ENCODE data around the gene DENND4A. TPM values are rescaled to one million over a fixed set of nuclear protein-coding genes. Genes with fewer than 3 reads are reported as not detected.

Gene DENND4A
- total RNA-seq (10 to 100 TPM; 63.4 to 65.7 TPM), polyA plus RNA-seq (ENCODE audit: insufficient read depth, low read depth, low replicate concordance) (16.5 TPM)
- long read RNA-seq, donor 1, partial matches to known transcripts: 0 of 1 reads
- long read RNA-seq, donor 1, other reads (novel, unspliced or antisense): 0 of 1 reads
- long read RNA-seq, donor 2: 0 reads

- DNase-seq: peak; percentile 99
- WGBS, 2 donors: 1% methylated on average over 13 to 30 of the region's 63 CpGs
- H3K27me3 ChIP-seq: no peaks in the 10 kb centered on the region
- peak within 1 kb of the TSS; percentile 98 to 100 for H3K27ac ChIP-seq
- H3K36me3 ChIP-seq (ENCODE audit: low read depth, missing control alignments): no peaks in the 10 kb centered on the region
- peak within 1 kb of the TSS; percentile 78 to 98 for H3K4me3 ChIP-seq
- H3K4me1 ChIP-seq: peaks cover 17% of the 10 kb centered on the region
- TF ChIP-seq POLR2A (IDR thresholded peaks at IDR 0.05) (peak; percentile 67), CTCF (IDR thresholded peaks at IDR 0.05) (peak in 1 of 3 experiments; percentile 10)
- no peaks in the 10 kb centered on the region for H3K9me3 ChIP-seq
- intact Hi-C loops (cut with DNase I; ENCODE audit: low total_unique reads): no loop called here
Observed at GRCh38 chr15:65792138-65792987, at the start of gene DENND4A. Gene DENND4A, minus strand, starts transcription at chr15:65792293. Its CDS starts 35,843 bp downstream, at chr15:65756450.

GRCh38 chr15:65841121-65841930 lies 49.2 kb upstream of the DENND4A start:
- H3K9me3 ChIP-seq: no peaks in the 10 kb centered on the region
- H3K27ac ChIP-seq: peak overlapping the region in 1 of 2 donors; percentile 50
- no peak overlapping the region for H3K4me3 ChIP-seq
- DNase-seq: peak; percentile 34
- intact Hi-C loops (cut with DNase I; ENCODE audit: low total_unique reads): no loop called here
- no peaks in the 10 kb centered on the region for H3K27me3 ChIP-seq
- 31 to 41% methylated on average over 11 of the region's 11 CpGs for WGBS, 2 donors
- no peak for TF ChIP-seq POLR2A (IDR thresholded peaks at IDR 0.05)
- no peak for TF ChIP-seq CTCF (IDR thresholded peaks at IDR 0.05)
- H3K4me1 ChIP-seq: peaks cover 7% of the 10 kb centered on the region
- no peaks in the 10 kb centered on the region for H3K36me3 ChIP-seq (ENCODE audit: low read depth, missing control alignments)

- WGBS, 2 donors: 88 to 90% methylated on average over 4 of the region's 4 CpGs
- intact Hi-C loops (cut with DNase I; ENCODE audit: low total_unique reads): no loop called here
- Histone ChIP-seq H3K27me3 (no peaks in the 10 kb centered on the region), H3K9me3 (no peaks in the 10 kb centered on the region), H3K36me3 (ENCODE audit: low read depth, missing control alignments) (no peaks in the 10 kb centered on the region), H3K4me3 (no peak overlapping the region), H3K4me1 (peaks cover 14% of the 10 kb centered on the region), H3K27ac (no peak overlapping the region)
- DNase-seq: no peak
- TF ChIP-seq CTCF (IDR thresholded peaks at IDR 0.05) (no peak), POLR2A (IDR thresholded peaks at IDR 0.05) (no peak)
Observed at GRCh38 chr15:65839985-65840384, 47.9 kb upstream of the DENND4A start.

- H3K36me3 ChIP-seq (ENCODE audit: low read depth, missing control alignments): no peaks in the 10 kb centered on the region
- 87 to 88% methylated on average over 5 of the region's 5 CpGs for WGBS, 2 donors
- intact Hi-C loops (cut with DNase I; ENCODE audit: low total_unique reads): no loop called here
- TF ChIP-seq POLR2A (IDR thresholded peaks at IDR 0.05) (no peak), CTCF (IDR thresholded peaks at IDR 0.05) (no peak)
- no peaks in the 10 kb centered on the region for H3K9me3 ChIP-seq
- H3K27ac ChIP-seq: no peak overlapping the region
- DNase-seq: no peak
- no peaks in the 10 kb centered on the region for H3K27me3 ChIP-seq
- H3K4me3 ChIP-seq: no peak overlapping the region
- peaks cover 16% of the 10 kb centered on the region for H3K4me1 ChIP-seq
Observed at GRCh38 chr15:65839354-65839901, 47.3 kb upstream of the DENND4A start.
